CD4-positive, alpha-beta T cell (primary cell): ENCODE results near the gene STX8. TPM values are rescaled to one million over a fixed set of nuclear protein-coding genes. Genes with fewer than 3 reads are reported as not detected.

ENCODE experiments used
- ATAC-seq: fragments of 200-7000 bp; cut with Tn5 transposase; one replicate; pipeline ENCODE4 v1.10.0; 2022; ENCODE audit warnings: mild to moderate bottlenecking; ENCODE audit not compliant: poor library complexity
- CTCF ChIA-PET: fragments of 350-600 bp; sonication (Branson Sonifier 250); formaldehyde crosslinking; loops from one replicate; lab custom pipeline; 2021; ENCODE audit warnings: antibody characterized with exemption, inconsistent platforms; lab: Charles Lee
- POLR2A ChIA-PET: fragments of 350-600 bp; sonication (Branson Sonifier 250); formaldehyde crosslinking; loops from one replicate; lab custom pipeline; 2021; ENCODE audit warnings: antibody characterized with exemption, inconsistent platforms; lab: Charles Lee
- DNase-seq, 14 experiments: peaks; one replicate each; pipeline ENCODE4 v3.0.0-alpha.2; 2013 to 2020; ENCODE audit warnings: mixed read lengths in 2 of 14
- H3K27ac ChIP-seq, 2 donors: one replicate each; pipeline versions ENCODE4 v1.5.1 to v1.7.0; 2013; ENCODE audit warnings: low read length in 2 of 2, low read depth in 1 of 2, mild to moderate bottlenecking in 1 of 2
- H3K27me3 ChIP-seq, 2 experiments: 1 replicate in 1 of 2; 2 replicates in 1 of 2; pipeline versions ENCODE4 v1.6.1 to v1.7.0; 2013; ENCODE audit warnings: low read length in 2 of 2, control low read depth in 1 of 2, mild to moderate bottlenecking in 1 of 2, moderate library complexity in 1 of 2; ENCODE audit not compliant: insufficient read depth in 2 of 2, control insufficient read depth in 1 of 2
- H3K36me3 ChIP-seq: one replicate; pipeline ENCODE4 v1.6.1; 2013; ENCODE audit warnings: low read length, control low read depth; ENCODE audit not compliant: insufficient read depth
- H3K4me1 ChIP-seq: one replicate; pipeline ENCODE4 v1.6.1; 2013; ENCODE audit warnings: low read length, control low read depth; ENCODE audit not compliant: insufficient read depth
- H3K4me3 ChIP-seq: one replicate; pipeline ENCODE4 v1.5.1; 2013; ENCODE audit warnings: mild to moderate bottlenecking, low read length, moderate library complexity
- H3K9me3 ChIP-seq, 2 experiments: 1 replicate in 1 of 2; 2 replicates in 1 of 2; pipeline versions ENCODE4 v1.6.1 to v1.7.0; 2013; ENCODE audit warnings: low read length in 2 of 2, mild to moderate bottlenecking in 2 of 2, control low read depth in 1 of 2, moderate library complexity in 1 of 2; ENCODE audit not compliant: control insufficient read depth in 1 of 2, insufficient read depth in 1 of 2
- H3K27ac Mint-ChIP-seq: one replicate; pipeline ENCODE4 v1.8.0; 2020; ENCODE audit warnings: mixed read lengths
- H3K27me3 Mint-ChIP-seq: one replicate; pipeline ENCODE4 v1.8.0; 2021; ENCODE audit warnings: mixed read lengths
- H3K36me3 Mint-ChIP-seq: one replicate; pipeline ENCODE4 v1.8.0; 2021; ENCODE audit warnings: low read depth, mixed read lengths
- H3K4me1 Mint-ChIP-seq: one replicate; pipeline ENCODE4 v1.8.0; 2021; ENCODE audit warnings: low read depth, mixed read lengths
- H3K4me3 Mint-ChIP-seq: one replicate; pipeline ENCODE4 v1.8.0; 2020; ENCODE audit warnings: mild to moderate bottlenecking, mixed read lengths
- H3K9me3 Mint-ChIP-seq: one replicate; pipeline ENCODE4 v1.8.0; 2020; ENCODE audit warnings: mixed read lengths
- intact Hi-C, 2 experiments: fragments of 100-400 bp; cut with DNase I in 1 of 2; cut with micrococcal nuclease in 1 of 2; formaldehyde crosslinking; loops; one replicate each; pipeline versions ENCODE4 v1.15.1 to v1.9.0; 2023 to 2025; cut with DNase I, micrococcal nuclease
- total RNA-seq, 174 experiments: library from RNA in 2 of 174; stranded (reverse) in 2 of 174; gene quantifications; one replicate each; pipeline ENCODE4 v1.2.3 and lab custom pipeline; 2021 to 2026
- TF ChIP-seq, protein P1 (sequence below): fragments of 200-600 bp; IDR thresholded peaks from one replicate; pipeline ENCODE4 v1.8.0; 2022; ENCODE audit warnings: antibody characterized with exemption, mild to moderate bottlenecking

The STX8 gene
- total RNA-seq, 2 experiments from 2014 or later: 52.2 to 63.2 TPM

DNA sequence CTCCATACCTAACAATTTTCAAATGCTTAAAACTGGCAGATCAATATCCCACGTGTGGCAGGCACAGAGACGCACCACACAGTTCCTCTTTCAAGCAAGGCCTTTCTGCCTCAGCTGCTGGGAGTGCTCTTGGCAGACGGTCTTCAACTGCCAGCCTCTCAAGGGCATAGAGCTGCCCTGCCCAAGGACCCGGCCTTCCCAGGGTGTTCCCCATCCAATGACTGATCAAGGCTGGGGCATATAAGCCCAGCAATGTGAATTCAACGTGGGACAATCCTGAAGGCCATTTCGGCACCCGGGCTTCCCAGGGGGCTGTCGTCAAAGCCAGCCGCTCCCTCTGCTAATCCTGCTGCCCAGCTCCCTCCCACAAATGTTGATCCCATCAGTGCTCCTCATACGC is 107.1 kb downstream of the STX8 start:
- POLR2A ChIA-PET: no interaction called here
- peaks cover 45% of the 10 kb centered on the region for H3K4me1 Mint-ChIP-seq
- no peak for DNase-seq
- no peaks in the 10 kb centered on the region for H3K27me3 Mint-ChIP-seq
- Histone ChIP-seq H3K27me3 (no peaks in the 10 kb centered on the region), H3K4me1 (peaks cover 37% of the 10 kb centered on the region), H3K9me3 (no peaks in the 10 kb centered on the region), H3K27ac (peak overlapping the region in 1 of 2 donors; percentile 1), H3K4me3 (no peak overlapping the region), H3K36me3 (no peaks in the 10 kb centered on the region)
- no peaks in the 10 kb centered on the region for H3K9me3 Mint-ChIP-seq
- no peak overlapping the region for H3K4me3 Mint-ChIP-seq
- TF ChIP-seq, protein P1, sequence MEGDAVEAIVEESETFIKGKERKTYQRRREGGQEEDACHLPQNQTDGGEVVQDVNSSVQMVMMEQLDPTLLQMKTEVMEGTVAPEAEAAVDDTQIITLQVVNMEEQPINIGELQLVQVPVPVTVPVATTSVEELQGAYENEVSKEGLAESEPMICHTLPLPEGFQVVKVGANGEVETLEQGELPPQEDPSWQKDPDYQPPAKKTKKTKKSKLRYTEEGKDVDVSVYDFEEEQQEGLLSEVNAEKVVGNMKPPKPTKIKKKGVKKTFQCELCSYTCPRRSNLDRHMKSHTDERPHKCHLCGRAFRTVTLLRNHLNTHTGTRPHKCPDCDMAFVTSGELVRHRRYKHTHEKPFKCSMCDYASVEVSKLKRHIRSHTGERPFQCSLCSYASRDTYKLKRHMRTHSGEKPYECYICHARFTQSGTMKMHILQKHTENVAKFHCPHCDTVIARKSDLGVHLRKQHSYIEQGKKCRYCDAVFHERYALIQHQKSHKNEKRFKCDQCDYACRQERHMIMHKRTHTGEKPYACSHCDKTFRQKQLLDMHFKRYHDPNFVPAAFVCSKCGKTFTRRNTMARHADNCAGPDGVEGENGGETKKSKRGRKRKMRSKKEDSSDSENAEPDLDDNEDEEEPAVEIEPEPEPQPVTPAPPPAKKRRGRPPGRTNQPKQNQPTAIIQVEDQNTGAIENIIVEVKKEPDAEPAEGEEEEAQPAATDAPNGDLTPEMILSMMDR: no peak
- ATAC-seq: no peak
- H3K27ac Mint-ChIP-seq: peak overlapping the region; percentile 90
- intact Hi-C loops: no loop called here
- no peaks in the 10 kb centered on the region for H3K36me3 Mint-ChIP-seq
- CTCF ChIA-PET: no interaction called here

DNA sequence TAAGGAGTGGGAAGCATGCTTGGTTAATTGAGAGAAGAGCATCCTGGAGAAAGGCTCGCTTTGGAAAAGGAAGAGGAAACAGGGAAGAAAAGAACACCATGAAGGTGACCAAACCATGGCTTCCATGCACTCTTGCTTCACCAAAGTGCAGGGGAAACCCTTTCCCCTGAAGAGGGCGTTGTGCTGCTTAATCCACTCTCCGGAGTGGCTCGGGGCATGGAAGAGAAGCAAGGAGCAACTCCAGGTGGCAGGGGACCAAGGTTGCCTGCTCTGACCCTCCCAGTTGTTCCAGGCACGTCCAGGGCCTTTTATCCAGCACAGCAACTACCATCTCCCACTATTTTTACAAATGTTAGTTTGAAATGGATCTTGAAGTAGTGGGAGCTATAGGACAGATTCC is 108.1 kb downstream of the STX8 start:
- intact Hi-C loops: no loop called here
- Mint-ChIP-seq H3K9me3 (no peaks in the 10 kb centered on the region), H3K4me1 (peaks cover 42% of the 10 kb centered on the region), H3K4me3 (no peak overlapping the region), H3K36me3 (no peaks in the 10 kb centered on the region), H3K27me3 (no peaks in the 10 kb centered on the region), H3K27ac (no peak overlapping the region)
- no peaks in the 10 kb centered on the region for H3K27me3 ChIP-seq
- no peak for ATAC-seq
- no peak overlapping the region for H3K4me3 ChIP-seq
- POLR2A ChIA-PET: no interaction called here
- no peak for DNase-seq
- H3K9me3 ChIP-seq: no peaks in the 10 kb centered on the region
- H3K36me3 ChIP-seq: no peaks in the 10 kb centered on the region
- TF ChIP-seq, protein P1: no peak
- peaks cover 34% of the 10 kb centered on the region for H3K4me1 ChIP-seq
- no peak overlapping the region for H3K27ac ChIP-seq
- CTCF ChIA-PET: no interaction called here

DNA sequence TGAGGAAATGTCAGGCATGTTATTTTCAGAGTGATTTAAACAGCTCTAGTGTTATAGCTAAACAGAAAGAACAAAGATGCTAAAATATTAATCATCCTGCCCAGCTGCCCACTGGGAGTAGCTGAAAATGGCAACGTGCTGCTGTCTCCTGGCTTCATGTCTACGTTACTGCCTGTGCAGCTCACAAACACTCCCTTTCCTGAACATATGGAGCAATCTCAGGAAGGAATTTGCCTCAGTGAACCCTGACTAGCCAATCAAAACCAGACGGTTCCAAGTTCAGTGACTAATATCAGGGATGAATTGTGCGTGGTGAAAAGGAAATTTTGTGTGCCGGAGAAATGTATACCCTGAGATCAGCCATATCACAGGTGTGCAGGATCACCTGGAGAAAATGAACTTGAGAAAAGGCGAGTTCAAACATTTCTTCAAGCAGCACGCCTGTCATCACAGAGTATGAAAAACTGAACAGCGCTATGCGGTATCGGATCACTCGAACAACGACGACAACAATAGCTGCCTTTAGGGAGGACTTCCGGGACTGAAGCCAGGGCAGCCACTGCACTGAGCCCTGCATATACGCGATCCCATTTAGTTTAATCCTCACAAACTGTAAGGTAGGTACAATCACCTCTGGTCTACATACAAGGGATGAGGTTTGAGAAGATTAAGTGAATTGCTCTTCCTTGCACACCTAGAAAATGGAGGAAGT is 110.3 kb downstream of the STX8 start:
- Mint-ChIP-seq H3K27me3 (no peaks in the 10 kb centered on the region), H3K27ac (peak overlapping the region; percentile 75), H3K36me3 (no peaks in the 10 kb centered on the region), H3K9me3 (no peaks in the 10 kb centered on the region), H3K4me1 (peaks cover 29% of the 10 kb centered on the region), H3K4me3 (no peak overlapping the region)
- ChIA-PET POLR2A (interaction anchor here (0.8 to 0.9 kb wide), 2 partner anchors 11 to 516 kb away, joined by 3 read pairs; no protein-coding TSS in a partner anchor), CTCF (interaction anchor here (0.6 kb wide), 1 partner anchor 67 kb away, joined by 3 read pairs; no protein-coding TSS in a partner anchor)
- no peak overlapping the region for H3K4me3 ChIP-seq
- no peaks in the 10 kb centered on the region for H3K36me3 ChIP-seq
- no peaks in the 10 kb centered on the region for H3K27me3 ChIP-seq
- peaks cover 15% of the 10 kb centered on the region for H3K4me1 ChIP-seq
- intact Hi-C loops: no loop called here
- ATAC-seq (no peak), DNase-seq (no peak)
- H3K9me3 ChIP-seq: no peaks in the 10 kb centered on the region
- TF ChIP-seq, protein P1: no peak
- H3K27ac ChIP-seq: no peak overlapping the region
